WTC11 (cell line): Measurements from ENCODE around the gene PKIG. TPM values are rescaled to one million over a fixed set of nuclear protein-coding genes. Genes with fewer than 3 reads are reported as not detected.

Experiments used
- ATAC-seq: fragments of 200-7000 bp; cut with Tn5 transposase; 2 replicates; pipeline ENCODE4 v1.10.0; 2021; ENCODE audit warnings: mild to moderate bottlenecking, moderate library complexity
- CTCF ChIA-PET: fragments of 300-600 bp; sonication (Branson Sonifier 250); formaldehyde crosslinking; loops from one replicate; lab custom pipeline; 2021; ENCODE audit warnings: antibody characterized with exemption; lab: Charles Lee
- POLR2A ChIA-PET: fragments of 350-600 bp; sonication (Branson Sonifier 250); formaldehyde crosslinking; loops from one replicate; lab custom pipeline; 2021; ENCODE audit warnings: antibody characterized with exemption; lab: Charles Lee
- DNase-seq: peaks from one replicate; pipeline ENCODE4 v3.0.0; 2021; ENCODE audit warnings: low spot score
- H3K27ac Mint-ChIP-seq: 2 replicates; pipeline ENCODE4 v1.8.0; 2021; ENCODE audit warnings: mixed read lengths
- H3K27me3 Mint-ChIP-seq: 2 replicates; pipeline ENCODE4 v1.8.0; 2021; ENCODE audit warnings: low read depth, mild to moderate bottlenecking, moderate library complexity, mixed read lengths
- H3K36me3 Mint-ChIP-seq: 2 replicates; pipeline ENCODE4 v1.8.0; 2021; ENCODE audit warnings: mixed read lengths
- H3K4me1 Mint-ChIP-seq: 2 replicates; pipeline ENCODE4 v1.8.0; 2022; ENCODE audit warnings: mixed read lengths
- H3K4me3 Mint-ChIP-seq: 2 replicates; pipeline ENCODE4 v1.8.0; 2021; ENCODE audit warnings: mild to moderate bottlenecking, moderate library complexity, mixed read lengths
- H3K9me3 Mint-ChIP-seq: 2 replicates; pipeline ENCODE4 v1.8.0; 2021; ENCODE audit warnings: mixed read lengths
- AFF4 ChIP-seq: sonication (generic); formaldehyde crosslinking; IDR thresholded peaks from 2 replicates; pipeline ENCODE4 v1.8.1; 2023; ENCODE audit warnings: mild to moderate bottlenecking, missing genetic modification reagents, borderline replicate concordance
- ARID4B ChIP-seq: sonication (generic); formaldehyde crosslinking; IDR thresholded peaks from 2 replicates; pipeline ENCODE4 v1.8.0; 2023; ENCODE audit warnings: missing genetic modification reagents, mild to moderate bottlenecking, borderline replicate concordance
- ATF3 ChIP-seq: sonication (generic); formaldehyde crosslinking; conservative IDR thresholded peaks from 2 replicates; pipeline ENCODE4 v1.8.1; 2022; ENCODE audit warnings: mild to moderate bottlenecking, missing genetic modification reagents
- CREB1 ChIP-seq: sonication (generic); formaldehyde crosslinking; IDR thresholded peaks from 2 replicates; pipeline ENCODE4 v1.8.0; 2023; ENCODE audit warnings: mild to moderate bottlenecking, missing genetic modification reagents
- CREM ChIP-seq: sonication (generic); formaldehyde crosslinking; IDR thresholded peaks from 2 replicates; pipeline ENCODE4 v1.8.1; 2022; ENCODE audit warnings: mild to moderate bottlenecking, missing genetic modification reagents, moderate library complexity
- NFATC4 ChIP-seq: fragments of 250-450 bp; sonication (Bioruptor Pico); IDR thresholded peaks from 2 replicates; pipeline ENCODE4 v1.9.0; 2021; ENCODE audit warnings: mild to moderate bottlenecking
- NFE2L1 ChIP-seq: sonication (generic); formaldehyde crosslinking; IDR thresholded peaks from 2 replicates; pipeline ENCODE4 v1.8.1; 2023; ENCODE audit warnings: missing genetic modification reagents
- NFYB ChIP-seq: sonication (generic); formaldehyde crosslinking; conservative IDR thresholded peaks from 2 replicates; pipeline ENCODE4 v1.8.0; 2022; ENCODE audit warnings: low read depth, missing genetic modification reagents
- OVOL2 ChIP-seq: fragments of 250-450 bp; sonication (Bioruptor Pico); IDR thresholded peaks from 2 replicates; pipeline ENCODE4 v1.9.0; 2021; ENCODE audit warnings: mild to moderate bottlenecking, borderline replicate concordance
- SMAD4 ChIP-seq: sonication (generic); formaldehyde crosslinking; IDR thresholded peaks from 2 replicates; pipeline ENCODE4 v1.8.0; 2022; ENCODE audit warnings: mild to moderate bottlenecking, missing genetic modification reagents
- SP1 ChIP-seq: sonication (generic); formaldehyde crosslinking; conservative IDR thresholded peaks from 2 replicates; pipeline ENCODE4 v1.8.1; 2022; ENCODE audit warnings: missing genetic modification reagents
- STAT6 ChIP-seq: sonication (generic); formaldehyde crosslinking; conservative IDR thresholded peaks from 2 replicates; pipeline ENCODE4 v1.8.1; 2023; ENCODE audit warnings: mild to moderate bottlenecking, low read depth, missing genetic modification reagents, moderate library complexity
- TCF7 ChIP-seq: sonication (generic); formaldehyde crosslinking; IDR thresholded peaks from 2 replicates; pipeline ENCODE4 v1.8.0; 2022; ENCODE audit warnings: mild to moderate bottlenecking, low read depth, missing genetic modification reagents, moderate library complexity
- TEAD1 ChIP-seq: sonication (generic); formaldehyde crosslinking; IDR thresholded peaks from 2 replicates; pipeline ENCODE4 v1.8.0; 2022; ENCODE audit warnings: mild to moderate bottlenecking, missing genetic modification reagents
- ZBTB21 ChIP-seq: sonication (generic); formaldehyde crosslinking; IDR thresholded peaks from 2 replicates; pipeline ENCODE4 v1.8.1; 2023; ENCODE audit warnings: mild to moderate bottlenecking, missing genetic modification reagents, borderline replicate concordance
- ZNF121 ChIP-seq: sonication (generic); formaldehyde crosslinking; IDR thresholded peaks from 2 replicates; pipeline ENCODE4 v1.8.0; 2023; ENCODE audit warnings: missing genetic modification reagents
- ZNF512 ChIP-seq: sonication (generic); formaldehyde crosslinking; IDR thresholded peaks from 2 replicates; pipeline ENCODE4 v1.8.1; 2022; ENCODE audit warnings: missing genetic modification reagents, borderline replicate concordance
- ZSCAN18 ChIP-seq: fragments of 250-450 bp; sonication (Bioruptor Pico); IDR thresholded peaks from 2 replicates; pipeline ENCODE4 v2.1.2; 2022; ENCODE audit warnings: mild to moderate bottlenecking, moderate library complexity
- total RNA-seq: library from RNA; stranded (reverse); gene quantifications from 3 replicates; pipeline ENCODE4 v1.2.3, GENCODE V29; 2021

The PKIG gene
- total RNA-seq, 1 experiment from 2014 or later = 22.7 TPM

GRCh38 chr20:44632103-44632752, 49.8 kb downstream of the PKIG start (continued):
- TF ChIP-seq AFF4 (CRISPR knock-in tag) = no peak
- no peak for TF ChIP-seq NFATC4 (CRISPR knock-in tag)
- TF ChIP-seq OVOL2 (CRISPR knock-in tag) = no peak
- no peak for TF ChIP-seq ZSCAN18

GRCh38 chr20:44633187-44633810, 50.9 kb downstream of the PKIG start:
- peaks cover 2% of the 10 kb centered on the region; the same call in 1 of the 2 replicates for H3K27me3 Mint-ChIP-seq
- 0 out of 2 replicates have a peak, but pooled peaks cover 7% of the 10 kb centered on the region for H3K36me3 Mint-ChIP-seq
- POLR2A ChIA-PET = no interaction called here
- ATAC-seq (no peak), DNase-seq (no peak)
- no peak overlapping the region for H3K4me3 Mint-ChIP-seq
- CTCF ChIA-PET = interaction anchor here (1.2 to 1.9 kb wide), 2 partner anchors 9 to 50 kb away, joined by 3 to 8 read pairs; no protein-coding TSS in a partner anchor
- H3K27ac Mint-ChIP-seq = no peak overlapping the region
- TF ChIP-seq CREM (no peak), SP1 (CRISPR knock-in tag) (no peak), ZSCAN18 (no peak), TCF7 (CRISPR knock-in tag) (no peak), ZBTB21 (no peak), ARID4B (CRISPR knock-in tag) (no peak), STAT6 (CRISPR knock-in tag) (no peak), ZNF512 (CRISPR knock-in tag) (no peak), ZNF121 (CRISPR knock-in tag) (no peak), TEAD1 (CRISPR knock-in tag) (no peak), ATF3 (no peak), NFYB (CRISPR knock-in tag) (no peak), SMAD4 (CRISPR knock-in tag) (no peak), NFE2L1 (CRISPR knock-in tag) (no peak), CREB1 (CRISPR knock-in tag) (no peak)
- H3K9me3 Mint-ChIP-seq = 0 out of 2 replicates have a peak, but pooled peaks cover 5% of the 10 kb centered on the region
- H3K4me1 Mint-ChIP-seq = peaks cover 9% of the 10 kb centered on the region
